GM12878 (cell line): ENCODE data around the gene GPRIN2. TPM values are rescaled to one million over a fixed set of nuclear protein-coding genes. Genes with fewer than 3 reads are reported as not detected.

ENCODE experiments used
- ATAC-seq: fragments of 200-7000 bp; cut with Tn5 transposase; 3 replicates; pipeline ENCODE4 v1.9.1; 2020; ENCODE audit warnings: mild to moderate bottlenecking, moderate library complexity
- BruUV-seq: library from RNA; stranded (reverse); fragments of 400-500 nt; replicated peaks from 2 replicates; lab custom pipeline; 2021; lab: Mats Ljungman, UMichigan
- CTCF ChIA-PET: fragments of 300-600 bp; sonication (Branson Sonifier 250); formaldehyde crosslinking; extraction: SDS; loops from one replicate; lab custom pipeline; 2021; ENCODE audit warnings: inconsistent platforms; lab: Yijun Ruan, JAX
- POLR2A ChIA-PET: fragments of 350-600 bp; formaldehyde crosslinking; extraction: SDS; loops from one replicate; lab custom pipeline; 2021; ENCODE audit warnings: inconsistent platforms; lab: Charles Lee
- RAD21 ChIA-PET: fragments of 300-600 bp; sonication (Branson Sonifier 250); formaldehyde crosslinking; loops from one replicate; lab custom pipeline; 2023; ENCODE audit warnings: antibody characterized with exemption; ENCODE audit not compliant: unreplicated experiment; lab: Charles Lee
- SMC1A ChIA-PET: fragments of 300-600 bp; sonication (Branson Sonifier 250); formaldehyde crosslinking; loops from one replicate; lab custom pipeline; 2023; ENCODE audit not compliant: unreplicated experiment, uncharacterized antibody; lab: Charles Lee
- DNase-seq: peaks from one replicate; pipeline ENCODE4 v3.0.0-alpha.2; 2011; ENCODE audit warnings: low read depth, low spot score
- FAIRE-seq: peaks from 3 replicates; lab custom pipeline; 2011; peaks lifted over from hg19 to GRCh38; lab: Jason Lieb, UNC
- H2AFZ ChIP-seq: 2 replicates; pipeline ENCODE4 v1.6.0; 2011; ENCODE audit warnings: low read depth, low read length, control low read depth; ENCODE audit not compliant: control insufficient read depth
- H3K27ac ChIP-seq: 2 replicates; pipeline ENCODE4 v1.5.1; 2011; ENCODE audit warnings: control low read depth; ENCODE audit not compliant: control insufficient read depth, insufficient read depth
- H3K27me3 ChIP-seq, 2 experiments: replicated peaks in 1 of 2; 2 replicates each; pipeline versions ENCODE4 v1.6.0 to v1.6.1; 2011; ENCODE audit warnings: low read length in 1 of 2; ENCODE audit not compliant: control insufficient read depth in 2 of 2, insufficient read depth in 2 of 2
- H3K36me3 ChIP-seq, 2 experiments: 2 replicates each; pipeline ENCODE4 v1.5.1; 2011; ENCODE audit warnings: low read length in 1 of 2; ENCODE audit not compliant: control insufficient read depth in 2 of 2, insufficient read depth in 2 of 2
- H3K4me1 ChIP-seq: 2 replicates; pipeline ENCODE4 v1.6.1; 2011; ENCODE audit warnings: mild to moderate bottlenecking, low read length, moderate library complexity, mixed read lengths; ENCODE audit not compliant: control insufficient read depth, insufficient read depth
- H3K4me2 ChIP-seq: 2 replicates; pipeline ENCODE4 v1.6.0; 2011; ENCODE audit warnings: control low read depth; ENCODE audit not compliant: control insufficient read depth, insufficient read depth
- H3K4me3 ChIP-seq: fragments of 200-600 bp; sonication (generic); 2 replicates; pipeline ENCODE4 v1.5.1; 2016
- H3K79me2 ChIP-seq: 2 replicates; pipeline ENCODE4 v1.6.0; 2011; ENCODE audit warnings: low read length; ENCODE audit not compliant: control insufficient read depth, insufficient read depth
- H3K9ac ChIP-seq: 2 replicates; pipeline ENCODE4 v1.8.0; 2011; ENCODE audit warnings: low read length, control low read depth, mixed read lengths; ENCODE audit not compliant: control insufficient read depth, insufficient read depth
- H3K9me3 ChIP-seq: replicated peaks from 3 replicates; pipeline ENCODE4 v1.5.1; 2011; ENCODE audit warnings: mild to moderate bottlenecking, low read length; ENCODE audit not compliant: control insufficient read depth, insufficient read depth
- H4K20me1 ChIP-seq: 2 replicates; pipeline ENCODE4 v1.6.0; 2011; ENCODE audit not compliant: control insufficient read depth, insufficient read depth
- CUX1 ChIP-seq: IDR thresholded peaks from 2 replicates; pipeline ENCODE4 v1.6.1; 2012; ENCODE audit warnings: improper control_type of control experiment, low read depth, low read length; ENCODE audit not compliant: insufficient replicate concordance
- MLLT1 ChIP-seq: fragments of 450-650 bp; IDR thresholded peaks from 2 replicates; pipeline ENCODE4 v1.6.1; 2016; ENCODE audit warnings: mild to moderate bottlenecking
- NRF1 ChIP-seq: conservative IDR thresholded peaks from 2 replicates; pipeline ENCODE4 v1.6.1; 2011; ENCODE audit warnings: mild to moderate bottlenecking, low read depth, low read length, improper control_type of control experiment
- RAD21 ChIP-seq: IDR thresholded peaks from 2 replicates; pipeline ENCODE4 v1.6.1; 2011; ENCODE audit warnings: mild to moderate bottlenecking, low read depth, low read length, moderate library complexity; ENCODE audit not compliant: insufficient read depth
- SUZ12 ChIP-seq: fragments of 200-600 bp; sonication (generic); IDR thresholded peaks from one replicate; pipeline ENCODE4 v1.6.1; 2018; ENCODE audit warnings: antibody characterized with exemption, mild to moderate bottlenecking; ENCODE audit not compliant: unreplicated experiment
- ZBTB4 ChIP-seq: fragments of 450-650 bp; formaldehyde crosslinking; IDR thresholded peaks from 2 replicates; pipeline ENCODE4 v1.4.0; 2022; ENCODE audit warnings: mild to moderate bottlenecking, moderate library complexity
- WGBS: methylation state at CpG from one replicate; pipeline ENCODE4 v1.1.6; 2016; ENCODE audit warnings: low lambda C conversion rate; ENCODE audit not compliant: insufficient replicate concordance, insufficient coverage; ENCODE audit errors: missing lambda C conversion rate; 5-methylcytosine and 5-hydroxymethylcytosine counted together
- in situ Hi-C: fragments of 300-500 bp; cut with MboI; formaldehyde crosslinking; loops from 9 replicates; pipeline ENCODE4 v1.14.3; 2018; ENCODE audit warnings: mixed read lengths
- intact Hi-C: fragments of 100-400 bp; cut with micrococcal nuclease; formaldehyde crosslinking; loops from one replicate; pipeline ENCODE4 v1.14.2; 2022; ENCODE audit not compliant: unreplicated experiment
- polyA plus RNA-seq, 11 experiments: library from polyadenylated mRNA; depleted of rRNA in 4 of 11; unstranded in 6 of 11; stranded (reverse) in 5 of 11; fragments of >200 nt; fragmentation: Nextera tagmentation in 4 of 11; fragmentation: Illumina TruSeq in 1 of 11; extraction: Ambion mirVana in 4 of 11; extraction: Trizol in 1 of 11; gene quantifications; 1 replicate in 1 of 11; 2 replicates in 10 of 11; pipeline versions ENCODE4 v1.2.1 to v1.2.3, GENCODE V29; 2011 to 2016; ENCODE audit warnings: inconsistent platforms in 2 of 11, missing spikeins in 2 of 11, low read depth in 1 of 11
- total RNA-seq, 4 experiments: library from RNA; depleted of rRNA in 3 of 4; stranded (reverse); fragments of >200 nt in 3 of 4; fragmentation: Illumina TruSeq in 1 of 4; extraction: Trizol in 1 of 4; gene quantifications; 2 replicates each; pipeline versions ENCODE4 v1.2.1 to v1.2.3, GENCODE V29; 2013 to 2021

GPRIN2 gene
- total and polyA plus RNA-seq, 10 of the 15 experiments (the other 5 are each of a cell fraction or from before 2014, with no cell fraction given): 0.13 TPM; not detected in 9

DNA sequence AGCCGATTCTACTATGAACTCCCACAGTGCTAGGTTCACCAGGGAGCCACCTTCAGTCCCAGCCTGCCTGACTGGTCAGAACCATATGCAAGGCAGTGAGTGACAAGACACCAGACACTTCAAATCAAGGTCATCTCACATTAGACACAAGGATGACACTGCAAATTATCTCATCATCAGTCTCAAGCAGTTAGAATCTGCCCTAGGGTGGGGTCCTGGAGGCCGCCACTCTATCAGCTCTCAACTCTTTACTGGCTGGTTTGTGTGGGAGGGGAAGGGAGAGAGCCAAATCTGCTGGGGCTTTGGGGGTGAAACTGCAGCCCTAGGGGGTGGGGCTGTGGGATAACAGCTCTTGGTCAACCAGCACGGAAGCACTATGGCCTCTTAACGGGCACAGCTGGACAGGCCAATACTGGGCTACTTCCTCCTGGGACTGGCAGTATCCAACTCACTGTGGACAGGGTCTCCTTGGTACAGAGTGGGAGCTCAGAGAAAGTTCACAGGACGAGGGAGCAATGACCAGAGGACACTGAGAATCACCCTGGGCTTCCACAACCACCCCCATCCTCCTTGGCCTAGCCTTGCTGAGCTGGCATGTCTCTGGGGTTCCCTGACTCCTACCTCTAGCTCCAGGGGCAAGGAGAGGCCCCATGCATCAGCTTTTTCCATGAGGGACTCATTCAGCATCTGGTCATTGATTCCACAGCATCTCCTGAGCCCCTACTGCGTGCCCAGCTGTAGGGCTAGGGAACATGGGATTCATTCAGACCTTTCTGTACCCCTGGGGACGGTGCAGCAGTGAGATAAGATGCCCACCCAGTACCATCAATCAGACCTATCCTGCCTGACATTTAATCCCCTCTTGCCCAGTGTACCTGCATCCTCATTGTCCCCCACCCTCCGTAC lies 5.4 kb downstream of the GPRIN2 start:
- TF ChIP-seq ZBTB4 (CRISPR knock-in tag): no peak
- TF ChIP-seq MLLT1: no peak
- no peak for TF ChIP-seq CUX1
- no peak for TF ChIP-seq RAD21
- no peak for TF ChIP-seq NRF1
- no peak for TF ChIP-seq SUZ12
- SMC1A ChIA-PET: no interaction called here
- no peaks in the 10 kb centered on the region for H3K79me2 ChIP-seq
- no peak overlapping the region for H2AFZ ChIP-seq
- WGBS: 17% methylated on average over 8 of the region's 8 CpGs
- RAD21 ChIA-PET: interaction anchor here (0.7 kb wide), 1 partner anchor 495 kb away, joined by 3 read pairs; no protein-coding TSS in a partner anchor
- no TSS peak for BruUV-seq
- no peak overlapping the region for H3K9ac ChIP-seq
- H3K9me3 ChIP-seq: no peaks in the 10 kb centered on the region
- peaks cover 3% of the 10 kb centered on the region; the same call in 1 of the 2 replicates for H4K20me1 ChIP-seq
- CTCF ChIA-PET: no interaction called here
- H3K4me1 ChIP-seq: no peaks in the 10 kb centered on the region
- FAIRE-seq: no peak
- no peak for ATAC-seq
- intact Hi-C loops (no loop called here), in situ Hi-C loops (no loop called here)
- POLR2A ChIA-PET: no interaction called here
- peaks cover 6% of the 10 kb centered on the region in 2 experiments; a peak in 3 of 4 replicates for H3K27me3 ChIP-seq
- H3K27ac ChIP-seq: no peak overlapping the region
- no peak overlapping the region for H3K4me2 ChIP-seq
- H3K36me3 ChIP-seq: no peaks in the 10 kb centered on the region
- no peak overlapping the region for H3K4me3 ChIP-seq
- DNase-seq: no peak
